GM12878 (cell line): ENCODE measurements around the gene CEP89. TPM values are rescaled to one million over a fixed set of nuclear protein-coding genes. Genes with fewer than 3 reads are reported as not detected.

Experiments used
- ATAC-seq: fragments of 200-7000 bp; cut with Tn5 transposase; 3 replicates; pipeline ENCODE4 v1.9.1; 2020; ENCODE audit warnings: mild to moderate bottlenecking, moderate library complexity
- BruUV-seq: library from RNA; stranded (reverse); fragments of 400-500 nt; replicated peaks from 2 replicates; lab custom pipeline; 2021; lab: Mats Ljungman, UMichigan
- CTCF ChIA-PET: fragments of 300-600 bp; sonication (Branson Sonifier 250); formaldehyde crosslinking; extraction: SDS; loops from one replicate; lab custom pipeline; 2021; ENCODE audit warnings: inconsistent platforms; lab: Yijun Ruan, JAX
- POLR2A ChIA-PET: fragments of 350-600 bp; formaldehyde crosslinking; extraction: SDS; loops from one replicate; lab custom pipeline; 2021; ENCODE audit warnings: inconsistent platforms; lab: Charles Lee
- RAD21 ChIA-PET: fragments of 300-600 bp; sonication (Branson Sonifier 250); formaldehyde crosslinking; loops from one replicate; lab custom pipeline; 2023; ENCODE audit warnings: antibody characterized with exemption; ENCODE audit not compliant: unreplicated experiment; lab: Charles Lee
- SMC1A ChIA-PET: fragments of 300-600 bp; sonication (Branson Sonifier 250); formaldehyde crosslinking; loops from one replicate; lab custom pipeline; 2023; ENCODE audit not compliant: unreplicated experiment, uncharacterized antibody; lab: Charles Lee
- DNase-seq: peaks from one replicate; pipeline ENCODE4 v3.0.0-alpha.2; 2011; ENCODE audit warnings: low read depth, low spot score
- FAIRE-seq: peaks from 3 replicates; lab custom pipeline; 2011; peaks lifted over from hg19 to GRCh38; lab: Jason Lieb, UNC
- H2AFZ ChIP-seq: 2 replicates; pipeline ENCODE4 v1.6.0; 2011; ENCODE audit warnings: low read depth, low read length, control low read depth; ENCODE audit not compliant: control insufficient read depth
- H3K27ac ChIP-seq: 2 replicates; pipeline ENCODE4 v1.5.1; 2011; ENCODE audit warnings: control low read depth; ENCODE audit not compliant: control insufficient read depth, insufficient read depth
- H3K27me3 ChIP-seq, 2 experiments: replicated peaks in 1 of 2; 2 replicates each; pipeline versions ENCODE4 v1.6.0 to v1.6.1; 2011; ENCODE audit warnings: low read length in 1 of 2; ENCODE audit not compliant: control insufficient read depth in 2 of 2, insufficient read depth in 2 of 2
- H3K36me3 ChIP-seq, 2 experiments: 2 replicates each; pipeline ENCODE4 v1.5.1; 2011; ENCODE audit warnings: low read length in 1 of 2; ENCODE audit not compliant: control insufficient read depth in 2 of 2, insufficient read depth in 2 of 2
- H3K4me1 ChIP-seq: 2 replicates; pipeline ENCODE4 v1.6.1; 2011; ENCODE audit warnings: mild to moderate bottlenecking, low read length, moderate library complexity, mixed read lengths; ENCODE audit not compliant: control insufficient read depth, insufficient read depth
- H3K4me2 ChIP-seq: 2 replicates; pipeline ENCODE4 v1.6.0; 2011; ENCODE audit warnings: control low read depth; ENCODE audit not compliant: control insufficient read depth, insufficient read depth
- H3K4me3 ChIP-seq: fragments of 200-600 bp; sonication (generic); 2 replicates; pipeline ENCODE4 v1.5.1; 2016
- H3K79me2 ChIP-seq: 2 replicates; pipeline ENCODE4 v1.6.0; 2011; ENCODE audit warnings: low read length; ENCODE audit not compliant: control insufficient read depth, insufficient read depth
- H3K9ac ChIP-seq: 2 replicates; pipeline ENCODE4 v1.8.0; 2011; ENCODE audit warnings: low read length, control low read depth, mixed read lengths; ENCODE audit not compliant: control insufficient read depth, insufficient read depth
- H3K9me3 ChIP-seq: replicated peaks from 3 replicates; pipeline ENCODE4 v1.5.1; 2011; ENCODE audit warnings: mild to moderate bottlenecking, low read length; ENCODE audit not compliant: control insufficient read depth, insufficient read depth
- H4K20me1 ChIP-seq: 2 replicates; pipeline ENCODE4 v1.6.0; 2011; ENCODE audit not compliant: control insufficient read depth, insufficient read depth
- POU2F2 ChIP-seq: IDR thresholded peaks from 3 replicates; pipeline ENCODE4 v1.6.1; 2011; ENCODE audit warnings: low read depth, mild to moderate bottlenecking, low read length, borderline replicate concordance
- SPI1 ChIP-seq: IDR thresholded peaks from 2 replicates; pipeline ENCODE4 v1.6.1; 2011; ENCODE audit warnings: low read depth, mild to moderate bottlenecking, low read length, moderate library complexity, borderline replicate concordance; ENCODE audit not compliant: insufficient read depth
- SREBF2 ChIP-seq: IDR thresholded peaks from 2 replicates; pipeline ENCODE4 v1.6.1; 2012; ENCODE audit warnings: mild to moderate bottlenecking, low read length
- WGBS: methylation state at CpG from one replicate; pipeline ENCODE4 v1.1.6; 2016; ENCODE audit warnings: low lambda C conversion rate; ENCODE audit not compliant: insufficient replicate concordance, insufficient coverage; ENCODE audit errors: missing lambda C conversion rate; 5-methylcytosine and 5-hydroxymethylcytosine counted together
- in situ Hi-C: fragments of 300-500 bp; cut with MboI; formaldehyde crosslinking; loops from 9 replicates; pipeline ENCODE4 v1.14.3; 2018; ENCODE audit warnings: mixed read lengths
- intact Hi-C: fragments of 100-400 bp; cut with micrococcal nuclease; formaldehyde crosslinking; loops from one replicate; pipeline ENCODE4 v1.14.2; 2022; ENCODE audit not compliant: unreplicated experiment
- polyA plus RNA-seq, 11 experiments: library from polyadenylated mRNA; depleted of rRNA in 4 of 11; unstranded in 6 of 11; stranded (reverse) in 5 of 11; fragments of >200 nt; fragmentation: Nextera tagmentation in 4 of 11; fragmentation: Illumina TruSeq in 1 of 11; extraction: Ambion mirVana in 4 of 11; extraction: Trizol in 1 of 11; gene quantifications; 1 replicate in 1 of 11; 2 replicates in 10 of 11; pipeline versions ENCODE4 v1.2.1 to v1.2.3, GENCODE V29; 2011 to 2016; ENCODE audit warnings: inconsistent platforms in 2 of 11, missing spikeins in 2 of 11, low read depth in 1 of 11
- total RNA-seq, 4 experiments: library from RNA; depleted of rRNA in 3 of 4; stranded (reverse); fragments of >200 nt in 3 of 4; fragmentation: Illumina TruSeq in 1 of 4; extraction: Trizol in 1 of 4; gene quantifications; 2 replicates each; pipeline versions ENCODE4 v1.2.1 to v1.2.3, GENCODE V29; 2013 to 2021
- TF ChIP-seq, protein P1 (sequence below): fragments of 450-650 bp; IDR thresholded peaks from 2 replicates; pipeline ENCODE4 v1.6.1; 2016; ENCODE audit warnings: mild to moderate bottlenecking
- TF ChIP-seq, protein P2 (sequence below): IDR thresholded peaks from 2 replicates; pipeline ENCODE4 v1.6.1; 2011; ENCODE audit warnings: borderline replicate concordance, low read depth, mild to moderate bottlenecking, moderate library complexity, mixed read lengths, low read length; ENCODE audit not compliant: insufficient read depth; ENCODE audit errors: extremely low read length

The CEP89 gene
- total and polyA plus RNA-seq, 10 of the 15 experiments (the other 5 are each of a cell fraction or from before 2014, with no cell fraction given), result 6.0 to 19.3 (median 10.2) TPM

GRCh38 chr19:33000910-33001309 is 29.2 kb upstream of the CEP89 start (continued):
- TF ChIP-seq, protein P1, sequence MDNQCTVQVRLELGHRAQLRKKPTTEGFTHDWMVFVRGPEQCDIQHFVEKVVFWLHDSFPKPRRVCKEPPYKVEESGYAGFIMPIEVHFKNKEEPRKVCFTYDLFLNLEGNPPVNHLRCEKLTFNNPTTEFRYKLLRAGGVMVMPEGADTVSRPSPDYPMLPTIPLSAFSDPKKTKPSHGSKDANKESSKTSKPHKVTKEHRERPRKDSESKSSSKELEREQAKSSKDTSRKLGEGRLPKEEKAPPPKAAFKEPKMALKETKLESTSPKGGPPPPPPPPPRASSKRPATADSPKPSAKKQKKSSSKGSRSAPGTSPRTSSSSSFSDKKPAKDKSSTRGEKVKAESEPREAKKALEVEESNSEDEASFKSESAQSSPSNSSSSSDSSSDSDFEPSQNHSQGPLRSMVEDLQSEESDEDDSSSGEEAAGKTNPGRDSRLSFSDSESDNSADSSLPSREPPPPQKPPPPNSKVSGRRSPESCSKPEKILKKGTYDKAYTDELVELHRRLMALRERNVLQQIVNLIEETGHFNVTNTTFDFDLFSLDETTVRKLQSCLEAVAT, result no peak
- no peak for TF ChIP-seq POU2F2
- TF ChIP-seq, protein P2, sequence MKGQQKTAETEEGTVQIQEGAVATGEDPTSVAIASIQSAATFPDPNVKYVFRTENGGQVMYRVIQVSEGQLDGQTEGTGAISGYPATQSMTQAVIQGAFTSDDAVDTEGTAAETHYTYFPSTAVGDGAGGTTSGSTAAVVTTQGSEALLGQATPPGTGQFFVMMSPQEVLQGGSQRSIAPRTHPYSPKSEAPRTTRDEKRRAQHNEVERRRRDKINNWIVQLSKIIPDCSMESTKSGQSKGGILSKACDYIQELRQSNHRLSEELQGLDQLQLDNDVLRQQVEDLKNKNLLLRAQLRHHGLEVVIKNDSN, result no peak

- ChIA-PET CTCF (no interaction called here), POLR2A (no interaction called here), SMC1A (no interaction called here), RAD21 (no interaction called here)
- H3K36me3 ChIP-seq, result no peaks in the 10 kb centered on the region; a peak in 2 of 4 replicates
- no peak for FAIRE-seq
- H2AFZ ChIP-seq, result no peak overlapping the region
- ATAC-seq, result no peak
- H3K27me3 ChIP-seq, result no peaks in the 10 kb centered on the region
- H3K4me3 ChIP-seq, result no peak overlapping the region
- in situ Hi-C loops, result no loop called here
- intact Hi-C loops, result no loop called here
- 20% methylated on average over 8 of the region's 8 CpGs for WGBS
- no TSS peak for BruUV-seq
- H3K4me2 ChIP-seq, result no peak overlapping the region
- no peaks in the 10 kb centered on the region for H3K79me2 ChIP-seq
- H3K9me3 ChIP-seq, result no peaks in the 10 kb centered on the region
- no peaks in the 10 kb centered on the region for H4K20me1 ChIP-seq
- DNase-seq, result no peak
- no peak overlapping the region for H3K27ac ChIP-seq
- no peak for TF ChIP-seq SPI1
- TF ChIP-seq SREBF2, result no peak
- TF ChIP-seq, all 136 proteins: peak for 0
- H3K4me1 ChIP-seq, result no peaks in the 10 kb centered on the region
- no peak overlapping the region for H3K9ac ChIP-seq
Measured at GRCh38 chr19:33000510-33000909, 28.8 kb upstream of the CEP89 start.
